ENCODE results near the gene DRC7. TPM values are rescaled to one million over a fixed set of nuclear protein-coding genes. Genes with fewer than 3 reads are reported as not detected.

DRC7 gene
- total RNA-seq, 1 experiment from 2014 or later, result 0.72 TPM

GRCh38 chr16:57740423-57741071 lies 45.9 kb downstream of the DRC7 start:
- Histone ChIP-seq H3K23me2 (ENCODE audit: insufficient read length, low read depth, low read length, poor library complexity, severe bottlenecking) (peaks cover 7% of the 10 kb centered on the region), H3K27ac (ENCODE audit: insufficient read length, low read depth, low read length) (no peak overlapping the region), H3K9me3 (ENCODE audit: control insufficient read depth, low read depth, low read length) (no peaks in the 10 kb centered on the region), H3K79me2 (ENCODE audit: insufficient read depth, low read length) (no peaks in the 10 kb centered on the region), H4K5ac (ENCODE audit: insufficient read length, low read depth, low read length) (no peak overlapping the region), H2AFZ (ENCODE audit: low read length) (no peak overlapping the region), H4K8ac (replicated peaks; ENCODE audit: insufficient read length, low read depth, low read length) (no peak overlapping the region), H2BK120ac (ENCODE audit: low read depth, low read length, poor library complexity, severe bottlenecking) (no peak overlapping the region), H3K79me1 (ENCODE audit: insufficient read depth, low read depth, low read length, poor library complexity, severe bottlenecking) (no peaks in the 10 kb centered on the region), H3K4ac (ENCODE audit: low read depth, low read length) (no peak overlapping the region), H3K4me1 (ENCODE audit: insufficient read depth, low read length) (no peaks in the 10 kb centered on the region), H3K27me3 (ENCODE audit: insufficient read depth, low read length) (no peaks in the 10 kb centered on the region), H3K14ac (ENCODE audit: insufficient read depth, low read length) (no peak overlapping the region), H2AK5ac (ENCODE audit: insufficient read length, low read length) (no peak overlapping the region), H4K91ac (ENCODE audit: insufficient read length, low read depth, low read length) (no peak overlapping the region), H3K18ac (ENCODE audit: insufficient read length, low read depth, low read length) (no peak overlapping the region), H2BK12ac (ENCODE audit: insufficient read length, low read depth, low read length) (no peak overlapping the region), H3K4me2 (ENCODE audit: insufficient read depth, insufficient read length, low read length) (no peak overlapping the region), H2BK5ac (ENCODE audit: insufficient read length, low read length) (no peak overlapping the region), H2BK15ac (ENCODE audit: low read depth, low read length) (no peak overlapping the region), H3K56ac (ENCODE audit: insufficient read length, low read depth, low read length) (no peak overlapping the region), H3T11ph (ENCODE audit: low read length) (no peak overlapping the region), H4K20me1 (ENCODE audit: control insufficient read depth, insufficient read depth, insufficient read length) (peaks cover 3% of the 10 kb centered on the region), H2BK20ac (ENCODE audit: low read depth, low read length, poor library complexity, severe bottlenecking) (no peak overlapping the region), H3K23ac (ENCODE audit: insufficient read length, low read depth, low read length) (no peak overlapping the region), H3K9ac (ENCODE audit: extremely low read depth, insufficient read length, low read length) (no peak overlapping the region)
- Mint-ChIP-seq H3K27me3 (ENCODE audit: low read depth) (no peaks in the 10 kb centered on the region), H3K27ac (no peak overlapping the region), H3K4me1 (peaks cover 11 to 13% of the 10 kb centered on the region in 2 experiments), H3K9me3 (no peaks in the 10 kb centered on the region), H3K36me3 (ENCODE audit: insufficient read depth in 1 of 3, low read depth in 3 of 3) (peaks cover 9 to 10% (median 9%) of the 10 kb centered on the region in 3 experiments; a peak in 6 of 7 replicates), H3K4me3 (no peak overlapping the region)
- TF ChIP-seq CTCF (conservative IDR thresholded peaks at IDR 0.05), result no peak
- WGBS (ENCODE audit: extremely low coverage, insufficient read length, low lambda C conversion rate), result no CpG with 5 or more reads among the region's 24 CpGs
- DNase-seq, result peak; percentile 17
